GM18498 (cell line): Measurements from ENCODE around the gene RPP25.
"Not testable (repeated sequence)": the region's sequence is repeated elsewhere in the genome, so short reads cannot be mapped to it uniquely, and the experiment has no call there.

Experiments used
- ATAC-seq: cut with Tn5 transposase; IDR thresholded peaks from one replicate; pipeline ENCODE4 v1.9.1; 2021; ENCODE audit warnings: mild to moderate bottlenecking, moderate library complexity; ENCODE audit not compliant: unreplicated experiment

RPP25 gene

GRCh38 chr15:74963213-74963612, 6.6 kb upstream of the RPP25 start:
- no peak for ATAC-seq

GRCh38 chr15:74962671-74963070, 6.1 kb upstream of the RPP25 start:
- no peak for ATAC-seq

GRCh38 chr15:74962219-74962618, 5.6 kb upstream of the RPP25 start:
- ATAC-seq: no peak

- no peak for ATAC-seq
Measured at GRCh38 chr15:74961616-74962015, 5.0 kb upstream of the RPP25 start.

- ATAC-seq: no peak
Measured at GRCh38 chr15:74960995-74961588, 4.5 kb upstream of the RPP25 start.

- ATAC-seq: no peak
Measured at GRCh38 chr15:74960286-74960685, 3.7 kb upstream of the RPP25 start.

GRCh38 chr15:74959586-74959939, 3.0 kb upstream of the RPP25 start:
- no peak for ATAC-seq

- ATAC-seq: no peak
Measured at GRCh38 chr15:74958908-74959585, 2.5 kb upstream of the RPP25 start.

GRCh38 chr15:74958320-74958907, 1.8 kb upstream of the RPP25 start:
- ATAC-seq: no peak

- ATAC-seq: no peak
Measured at GRCh38 chr15:74957476-74958035, 984 bp upstream of the RPP25 start.

- peak; percentile 58 for ATAC-seq
Measured at GRCh38 chr15:74955796-74956647, 550 bp downstream of the RPP25 start.

- no peak for ATAC-seq
Measured at GRCh38 chr15:74955017-74955416, 1.6 kb downstream of the RPP25 start.

GRCh38 chr15:74954515-74954914, 2.1 kb downstream of the RPP25 start:
- ATAC-seq: no peak

GRCh38 chr15:74951006-74951405, 5.6 kb downstream of the RPP25 start:
- ATAC-seq: no peak

- peak; percentile 44 for ATAC-seq
Measured at GRCh38 chr15:74950078-74950908, 6.3 kb downstream of the RPP25 start.

- ATAC-seq: peak; percentile 92
Measured at GRCh38 chr15:74937590-74938371, 18.8 kb downstream of the RPP25 start, which contains the start of gene COX5A. Gene COX5A (minus strand): TSS chr15:74938073. CDS start chr15:74938014, 59 bp downstream.

- no peak for ATAC-seq
Measured at GRCh38 chr15:74937272-74937589, 19.3 kb downstream of the RPP25 start.

- ATAC-seq: not testable (repeated sequence)
Measured at GRCh38 chr15:74935193-74935592, 21.4 kb downstream of the RPP25 start.

GRCh38 chr15:74933573-74933972, 23.0 kb downstream of the RPP25 start:
- ATAC-seq: no peak

GRCh38 chr15:74928771-74929198, 27.8 kb downstream of the RPP25 start:
- no peak for ATAC-seq
